HG03575 (cell line): Measurements from ENCODE around the gene SUPT4H1.

Experiments used
- ATAC-seq: cut with Tn5 transposase; IDR thresholded peaks from one replicate; pipeline ENCODE4 v1.9.1; 2021; ENCODE audit not compliant: unreplicated experiment, insufficient number of reproducible peaks, low FRiP score; ENCODE audit errors: extremely low read depth

Gene SUPT4H1

DNA sequence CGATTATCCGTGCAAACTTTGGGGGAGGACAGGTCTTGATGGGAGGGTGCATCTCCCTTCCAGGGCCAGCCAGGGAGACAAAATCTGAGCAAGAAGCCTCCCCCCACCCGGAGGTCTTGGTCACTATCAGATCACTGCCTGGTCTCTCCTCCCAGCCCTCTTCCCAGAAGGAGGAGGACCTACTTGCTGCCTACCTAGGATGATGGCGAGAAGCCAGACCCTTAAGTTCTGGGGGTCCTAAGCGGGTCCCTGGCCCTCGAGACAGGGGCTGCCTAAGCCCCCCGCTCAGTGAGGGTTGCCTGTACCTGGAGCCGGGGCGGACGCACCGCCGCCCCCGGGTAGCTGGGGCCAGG lies 28.0 kb downstream of the SUPT4H1 start:
- ATAC-seq: no peak

- ATAC-seq: no peak
These were observed 28.5 kb downstream of the SUPT4H1 start for GRCh38 chr17:58323366-58324055.

DNA sequence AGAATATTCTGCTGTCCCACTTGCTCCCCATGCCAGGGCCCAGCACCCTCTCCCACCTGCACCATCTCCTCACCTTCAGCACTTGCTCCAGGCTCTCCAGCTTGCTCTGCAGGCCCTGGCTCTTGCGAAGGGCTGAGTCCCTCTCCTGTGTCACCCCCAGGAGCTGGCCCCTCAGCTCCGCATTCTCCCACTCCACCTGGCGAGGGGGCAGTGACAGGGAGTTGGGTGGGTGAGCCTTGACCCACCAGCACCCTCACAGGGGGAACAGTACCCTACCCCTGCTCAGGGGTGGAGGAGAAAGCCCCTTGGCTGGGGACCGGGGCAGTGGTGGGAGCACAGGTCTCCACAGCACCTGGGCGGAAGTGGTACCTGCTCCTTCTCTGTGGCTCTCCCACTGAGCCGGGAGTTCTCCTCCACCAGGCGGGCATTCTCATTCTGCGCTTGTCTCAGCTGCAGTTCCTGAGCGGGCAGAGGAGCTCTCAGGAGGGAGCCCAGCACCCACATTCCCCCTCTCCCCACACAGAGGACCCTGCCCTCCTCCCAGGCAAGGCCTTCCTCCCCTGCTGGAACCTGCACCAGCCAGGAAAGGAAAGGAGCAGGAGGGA lies 29.3 kb downstream of the SUPT4H1 start:
- ATAC-seq: no peak

DNA sequence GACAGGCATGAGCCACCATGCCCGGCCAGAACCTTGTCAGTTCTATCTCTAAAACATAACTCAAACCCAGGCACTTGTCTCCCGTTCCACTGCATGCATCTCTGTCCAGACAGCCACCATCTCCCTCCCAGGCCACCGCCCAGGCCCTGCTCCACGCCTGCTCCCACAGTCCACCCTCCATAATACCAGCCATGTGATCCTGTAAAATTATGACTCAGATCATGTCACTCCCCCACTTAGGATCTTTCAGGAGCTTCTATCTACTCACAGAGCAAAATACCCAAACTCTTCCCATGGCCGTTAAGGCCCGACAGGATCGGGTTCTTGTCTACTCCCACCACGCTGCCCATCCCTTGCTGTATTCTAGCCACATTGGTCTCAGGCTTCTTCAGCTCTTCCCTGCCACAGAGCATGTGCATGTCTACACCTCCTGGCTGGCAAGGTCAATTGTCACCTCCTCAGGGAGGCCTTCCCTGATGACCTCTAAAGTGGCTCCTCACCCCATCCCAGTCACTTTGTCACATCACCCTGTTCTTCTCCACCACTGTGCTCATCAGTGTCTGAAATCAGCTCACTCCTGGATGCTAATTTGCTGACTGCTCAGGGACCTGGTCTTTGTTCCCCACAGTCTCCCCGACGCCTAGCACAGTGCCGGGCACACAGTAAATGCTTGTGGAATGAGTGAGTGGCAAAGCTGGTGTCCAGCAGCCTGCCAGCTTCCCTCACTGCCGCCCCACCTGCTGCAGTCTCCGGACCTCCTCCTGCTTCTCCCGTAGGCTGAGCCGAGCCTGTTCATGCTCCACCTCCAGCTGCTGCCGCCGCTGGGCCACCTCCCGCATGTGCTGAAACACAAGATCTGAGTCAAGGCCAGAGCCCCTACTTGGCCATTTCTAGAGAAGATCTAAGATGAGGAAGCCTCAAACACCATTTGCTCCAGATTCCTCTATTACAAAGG lies 30.2 kb downstream of the SUPT4H1 start:
- ATAC-seq: no peak

GRCh38 chr17:58320570-58321323 lies 31.3 kb downstream of the SUPT4H1 start:
- no peak for ATAC-seq

DNA sequence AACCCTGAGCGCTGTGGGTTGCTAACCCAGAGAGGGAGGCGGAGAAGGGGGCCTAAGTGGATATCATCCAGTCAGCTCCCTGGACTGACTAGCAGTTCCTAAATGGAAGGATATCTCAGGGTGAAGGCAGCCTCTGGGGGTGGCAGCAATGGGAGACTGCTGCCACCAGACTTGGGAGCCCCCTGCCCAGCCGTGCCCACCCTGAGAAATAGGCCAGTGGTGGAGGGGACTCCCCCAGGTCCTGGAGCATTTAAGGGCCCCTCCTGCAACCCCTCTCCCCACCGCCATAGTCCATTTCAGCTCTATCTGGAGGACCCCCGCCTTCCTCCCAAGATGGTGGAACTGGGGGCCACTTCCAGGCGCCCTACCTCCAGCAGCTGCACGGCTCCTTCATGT lies 31.8 kb downstream of the SUPT4H1 start:
- ATAC-seq: no peak

GRCh38 chr17:58319173-58320162 lies 32.5 kb downstream of the SUPT4H1 start:
- no peak for ATAC-seq

DNA sequence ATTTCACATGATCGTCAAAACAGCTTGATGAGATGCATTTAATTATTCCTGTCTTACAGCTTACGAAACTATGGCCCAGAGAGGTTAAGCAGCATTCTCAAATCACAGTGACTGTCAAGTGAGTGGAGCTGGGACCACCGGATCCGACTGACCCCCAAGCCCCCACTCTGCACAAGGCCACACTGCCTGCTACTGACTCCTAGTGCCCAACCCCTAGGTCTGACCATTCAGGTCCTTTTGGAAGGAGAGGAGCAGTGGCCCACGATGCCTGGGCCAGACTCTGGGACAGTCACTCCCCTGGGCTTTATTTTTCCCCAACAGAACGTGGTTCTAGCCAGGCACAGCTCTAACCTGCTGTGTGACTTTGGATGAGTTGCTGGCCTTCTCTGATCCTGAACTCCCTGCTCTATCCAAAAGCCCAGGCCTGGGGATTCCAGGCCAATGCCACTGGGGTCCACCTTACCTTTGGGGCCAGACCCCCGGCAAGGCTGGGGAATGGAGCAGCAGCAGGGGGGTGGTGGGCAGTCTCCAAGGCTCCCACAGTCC lies 33.3 kb downstream of the SUPT4H1 start:
- no peak for ATAC-seq

GRCh38 chr17:58318065-58318481 lies 33.9 kb downstream of the SUPT4H1 start:
- no peak for ATAC-seq

GRCh38 chr17:58317421-58318064 lies 34.5 kb downstream of the SUPT4H1 start:
- ATAC-seq: no peak

GRCh38 chr17:58316260-58316960 lies 35.6 kb downstream of the SUPT4H1 start:
- no peak for ATAC-seq

DNA sequence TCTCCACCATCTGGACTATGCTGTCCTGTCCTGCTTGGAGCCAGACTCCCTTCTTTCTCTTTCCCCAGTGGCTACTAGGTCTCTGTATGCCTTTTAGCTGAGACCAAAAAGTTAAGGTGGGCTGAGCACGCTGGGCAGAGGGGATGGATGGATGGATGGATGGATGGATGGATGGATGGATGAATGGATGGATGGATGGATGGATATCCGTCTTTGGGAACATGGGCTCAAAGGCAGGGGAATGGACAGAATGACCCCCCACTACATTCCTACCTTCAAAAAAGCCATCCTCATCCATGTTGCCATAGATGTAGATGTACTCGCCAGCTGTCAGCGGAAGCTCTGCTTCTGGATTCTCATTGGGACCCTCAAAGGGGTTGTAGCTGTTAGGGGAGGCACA lies 36.3 kb downstream of the SUPT4H1 start:
- no peak for ATAC-seq

DNA sequence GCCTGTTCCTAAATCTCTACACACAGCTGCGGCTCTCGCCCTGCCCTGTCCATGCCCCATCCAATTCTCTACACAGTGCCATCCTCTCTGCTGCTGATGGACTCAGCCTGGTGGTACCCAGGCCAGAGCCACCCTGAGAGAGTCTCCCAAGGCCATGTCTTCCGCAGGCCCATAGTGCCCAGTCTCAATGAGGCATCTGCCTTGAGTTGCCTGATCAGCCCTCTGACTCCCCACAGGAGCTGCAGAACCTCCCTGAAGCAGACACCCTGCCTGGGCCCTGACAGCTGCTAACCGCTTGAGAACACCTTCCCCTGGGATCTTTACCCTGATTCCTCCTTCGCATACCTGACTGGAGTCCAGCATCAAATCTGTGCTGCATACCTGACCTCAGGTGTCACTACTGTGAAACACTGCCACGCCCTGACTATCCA lies 36.7 kb downstream of the SUPT4H1 start:
- ATAC-seq: no peak

DNA sequence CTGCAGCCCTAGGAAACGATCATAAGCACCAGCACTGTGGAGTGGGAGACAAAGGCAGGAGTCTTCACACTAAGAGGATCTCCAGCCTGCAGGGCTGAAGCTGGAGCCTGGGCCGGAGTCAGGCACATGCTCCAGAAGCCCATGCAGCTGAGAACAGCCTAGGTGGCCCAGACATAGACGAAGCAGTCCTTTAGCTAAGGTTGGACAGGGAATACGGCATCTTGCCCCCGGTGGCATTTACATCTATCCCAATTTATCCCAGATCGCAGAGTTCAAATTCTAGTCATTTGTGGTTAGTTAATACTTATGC lies 37.3 kb downstream of the SUPT4H1 start:
- ATAC-seq: no peak

GRCh38 chr17:58313815-58314705 lies 37.9 kb downstream of the SUPT4H1 start:
- no peak for ATAC-seq

DNA sequence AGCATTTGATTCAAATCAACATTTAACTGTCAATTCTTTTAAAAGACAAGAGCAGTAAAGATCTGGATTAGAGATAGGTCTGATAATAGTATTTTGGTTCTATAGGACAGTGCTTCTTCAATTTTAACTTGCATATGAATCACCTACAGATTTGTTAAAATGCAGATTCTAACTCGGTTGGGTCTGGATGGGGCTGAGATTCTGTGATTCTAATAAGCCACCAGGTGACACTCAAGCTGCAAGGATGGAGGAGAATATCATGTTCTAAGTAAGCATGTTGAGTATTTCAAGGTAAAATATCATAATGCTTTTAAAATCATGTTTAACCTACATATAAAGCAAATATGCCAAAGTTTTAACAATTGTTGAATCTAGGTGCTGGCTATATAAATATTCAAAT lies 39.2 kb downstream of the SUPT4H1 start:
- ATAC-seq: no peak
